OCI-M1 (cell line): ENCODE data around the gene SIVA1.

ENCODE experiments used
- DNase-seq: peaks from one replicate; lab custom pipeline; 2025; lab: John Stamatoyannopoulos, UW

The SIVA1 gene

GRCh38 chr14:104784846-104785707 is 32.1 kb downstream of the SIVA1 start:
- DNase-seq: no peak

- DNase-seq: no peak
Measured at GRCh38 chr14:104785708-104786080, 32.7 kb downstream of the SIVA1 start.

GRCh38 chr14:104786091-104786586 is 33.2 kb downstream of the SIVA1 start:
- DNase-seq: no peak

GRCh38 chr14:104786726-104787675 is 34.1 kb downstream of the SIVA1 start:
- no peak for DNase-seq

- peak; percentile 0 for DNase-seq
Measured at GRCh38 chr14:104787736-104788135, 34.8 kb downstream of the SIVA1 start.

- no peak for DNase-seq
Measured at GRCh38 chr14:104788161-104788818, 35.3 kb downstream of the SIVA1 start.

GRCh38 chr14:104788873-104789663 is 36.1 kb downstream of the SIVA1 start:
- DNase-seq: no peak

GRCh38 chr14:104789752-104790743 is 37.1 kb downstream of the SIVA1 start:
- DNase-seq: no peak

- no peak for DNase-seq
Measured at GRCh38 chr14:104791425-104791824, 38.5 kb downstream of the SIVA1 start.

- DNase-seq: no peak
Measured at GRCh38 chr14:104792101-104792884, 39.3 kb downstream of the SIVA1 start.

- no peak for DNase-seq
Measured at GRCh38 chr14:104792945-104793702, 40.2 kb downstream of the SIVA1 start.

GRCh38 chr14:104793703-104793959 is 40.7 kb downstream of the SIVA1 start:
- DNase-seq: no peak

GRCh38 chr14:104794099-104794498 is 41.2 kb downstream of the SIVA1 start:
- no peak for DNase-seq

GRCh38 chr14:104794631-104794992 is 41.7 kb downstream of the SIVA1 start:
- DNase-seq: peak; percentile 3

GRCh38 chr14:104794993-104795780 is 42.2 kb downstream of the SIVA1 start, which contains the start of gene AKT1:
Gene AKT1, minus strand, starts transcription at chr14:104795748. Its CDS starts 3,105 bp downstream, at chr14:104792643.
- no peak for DNase-seq

GRCh38 chr14:104795781-104796686 is 43.1 kb downstream of the SIVA1 start:
- peak; percentile 17 for DNase-seq

- no peak for DNase-seq
Measured at GRCh38 chr14:104796687-104797081, 43.7 kb downstream of the SIVA1 start.
